Stimulated activated CD4-positive, alpha-beta T cell treated with anti-CD3 and anti-CD28 coated beads, TNF-alpha, amount 100 ng/mL, for 4 hours (primary cell): ENCODE data around the gene SFSWAP.
"Not testable (repeated sequence)": the region's sequence is repeated elsewhere in the genome, so short reads cannot be mapped to it uniquely, and the experiment has no call there.

Experiments
- DNase-seq, 3 experiments: peaks; one replicate each; pipeline ENCODE4 v3.0.0-alpha.2; 2020; ENCODE audit warnings: low read depth in 3 of 3

SFSWAP gene

GRCh38 chr12:131702573-131702877, 8.4 kb upstream of the SFSWAP start:
- no peak for DNase-seq

GRCh38 chr12:131703161-131703560, 7.7 kb upstream of the SFSWAP start:
- no peak for DNase-seq

GRCh38 chr12:131704509-131704908, 6.4 kb upstream of the SFSWAP start:
- no peak for DNase-seq

- DNase-seq: not testable (repeated sequence)
Measured at GRCh38 chr12:131706709-131707108, 4.2 kb upstream of the SFSWAP start.

GRCh38 chr12:131709226-131709625, 1.7 kb upstream of the SFSWAP start:
- DNase-seq: no peak

- no peak for DNase-seq
Measured at GRCh38 chr12:131711551-131712205, 788 bp downstream of the SFSWAP start.

- DNase-seq: no peak
Measured at GRCh38 chr12:131713349-131713748, 2.5 kb downstream of the SFSWAP start.

- no peak for DNase-seq
Measured at GRCh38 chr12:131714759-131715158, 3.9 kb downstream of the SFSWAP start.

GRCh38 chr12:131716282-131716681, 5.4 kb downstream of the SFSWAP start:
- no peak for DNase-seq

- no peak for DNase-seq
Measured at GRCh38 chr12:131720241-131720640, 9.4 kb downstream of the SFSWAP start.

GRCh38 chr12:131720921-131721320, 10.0 kb downstream of the SFSWAP start:
- DNase-seq: no peak

GRCh38 chr12:131721548-131721947, 10.7 kb downstream of the SFSWAP start:
- DNase-seq: no peak

GRCh38 chr12:131723532-131723931, 12.6 kb downstream of the SFSWAP start:
- DNase-seq: no peak

- no peak for DNase-seq
Measured at GRCh38 chr12:131724534-131724933, 13.6 kb downstream of the SFSWAP start.

- no peak for DNase-seq
Measured at GRCh38 chr12:131725503-131725902, 14.6 kb downstream of the SFSWAP start.

GRCh38 chr12:131728720-131729119, 17.8 kb downstream of the SFSWAP start:
- DNase-seq: no peak

GRCh38 chr12:131729254-131729955, 18.5 kb downstream of the SFSWAP start:
- DNase-seq: no peak

- no peak for DNase-seq
Measured at GRCh38 chr12:131732996-131733615, 22.2 kb downstream of the SFSWAP start.

- no peak for DNase-seq
Measured at GRCh38 chr12:131733874-131734273, 23.0 kb downstream of the SFSWAP start.

- DNase-seq: no peak
Measured at GRCh38 chr12:131734336-131735152, 23.7 kb downstream of the SFSWAP start.

- DNase-seq: no peak
Measured at GRCh38 chr12:131735153-131735456, 24.2 kb downstream of the SFSWAP start.
